IMR-90 (cell line): ENCODE measurements around the gene PCGF2.

ENCODE experiments used
- BHLHE40 ChIP-seq: fragments of 150-350 bp; IDR thresholded peaks from 2 replicates; pipeline ENCODE4 v1.6.1; 2016; ENCODE audit warnings: mild to moderate bottlenecking, low read depth, low read length
- CHD1 ChIP-seq: IDR thresholded peaks from 2 replicates; pipeline ENCODE4 v1.6.1; 2012; ENCODE audit warnings: low read depth, low read length, improper control_type of control experiment
- CTCF ChIP-seq: conservative IDR thresholded peaks from 2 replicates; pipeline ENCODE4 v1.5.1; 2012; ENCODE audit warnings: mild to moderate bottlenecking, low read depth, low read length, improper control_type of control experiment
- FOS ChIP-seq: fragments of 150-350 bp; IDR thresholded peaks from 2 replicates; pipeline ENCODE4 v1.6.1; 2016; ENCODE audit warnings: low read depth, low read length
- MAFK ChIP-seq: IDR thresholded peaks from 2 replicates; pipeline ENCODE4 v1.6.1; 2012; ENCODE audit warnings: low read depth, low read length, improper control_type of control experiment
- MAZ ChIP-seq: IDR thresholded peaks from 2 replicates; pipeline ENCODE4 v1.6.1; 2012; ENCODE audit warnings: low read depth, mild to moderate bottlenecking, low read length, improper control_type of control experiment, moderate library complexity, borderline replicate concordance
- MXI1 ChIP-seq: IDR thresholded peaks from 2 replicates; pipeline ENCODE4 v1.6.1; 2012; ENCODE audit warnings: low read depth, mild to moderate bottlenecking, low read length, moderate library complexity, borderline replicate concordance
- NFE2L2 ChIP-seq: fragments of 150-350 bp; IDR thresholded peaks from 2 replicates; pipeline ENCODE4 v1.6.1; 2016; ENCODE audit warnings: low read depth, mild to moderate bottlenecking, low read length
- POLR2A ChIP-seq: IDR thresholded peaks from 2 replicates; pipeline ENCODE4 v1.6.1; 2012; ENCODE audit warnings: mild to moderate bottlenecking, low read depth, low read length
- RAD21 ChIP-seq: IDR thresholded peaks from 2 replicates; pipeline ENCODE4 v1.6.1; 2012; ENCODE audit warnings: low read length, improper control_type of control experiment
- RCOR1 ChIP-seq: IDR thresholded peaks from 2 replicates; pipeline ENCODE4 v1.6.1; 2012; ENCODE audit warnings: mild to moderate bottlenecking, low read length, improper control_type of control experiment; ENCODE audit not compliant: insufficient replicate concordance
- RFX5 ChIP-seq: IDR thresholded peaks from 2 replicates; pipeline ENCODE4 v1.8.0; 2012; ENCODE audit warnings: low read depth, mild to moderate bottlenecking, low read length, moderate library complexity
- SMC3 ChIP-seq: fragments of 150-350 bp; IDR thresholded peaks from 2 replicates; pipeline ENCODE4 v1.6.1; 2016; ENCODE audit warnings: low read depth, mild to moderate bottlenecking, antibody characterized with exemption, low read length, moderate library complexity
- USF2 ChIP-seq: fragments of 150-350 bp; IDR thresholded peaks from 2 replicates; pipeline ENCODE4 v1.6.1; 2017; ENCODE audit warnings: mild to moderate bottlenecking, antibody characterized with exemption, low read length, low read depth

DNA sequence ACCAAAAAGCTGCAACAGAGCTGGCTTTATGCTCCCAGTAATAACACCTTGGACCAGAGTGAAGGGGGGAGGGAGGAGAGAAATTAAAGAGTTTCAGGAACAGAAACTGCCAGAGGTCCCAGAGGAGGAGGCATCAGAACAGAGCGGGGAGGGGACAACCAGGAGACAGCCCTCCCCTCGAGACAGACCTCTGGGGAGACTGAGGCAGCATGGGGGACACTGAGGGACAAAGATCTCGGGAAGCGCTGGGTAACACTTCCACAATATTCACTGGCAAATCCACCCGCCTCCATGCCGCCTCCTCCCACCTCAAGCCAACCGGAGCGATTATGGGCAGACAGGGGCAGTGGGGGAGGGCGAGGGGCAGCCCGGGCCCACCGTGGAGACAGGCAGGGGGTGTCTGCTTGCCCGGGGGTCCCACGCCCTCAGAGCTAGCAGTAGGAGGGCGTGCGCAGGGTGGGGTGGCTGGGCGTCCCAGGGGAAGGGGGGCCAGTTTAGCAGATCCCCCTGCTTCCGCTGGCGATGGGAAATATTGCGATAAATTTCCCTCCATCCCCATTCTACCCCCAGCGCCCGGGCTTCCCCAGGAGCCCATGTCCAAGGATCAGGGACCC, 1.2 kb downstream of the PCGF2 start:
- TF ChIP-seq RCOR1: no peak
- no peak for TF ChIP-seq CTCF
- TF ChIP-seq NFE2L2: no peak
- TF ChIP-seq USF2: no peak
- no peak for TF ChIP-seq RFX5
- no peak for TF ChIP-seq POLR2A
- no peak for TF ChIP-seq SMC3
- no peak for TF ChIP-seq MAFK
- no peak for TF ChIP-seq RAD21
- no peak for TF ChIP-seq MXI1
- TF ChIP-seq FOS: no peak
- TF ChIP-seq BHLHE40: no peak
- peak; percentile 2; the same call in 1 of the 2 replicates for TF ChIP-seq MAZ
- TF ChIP-seq CHD1: no peak
